ENCODE results near the gene CFAP77.

CFAP77 gene

GRCh38 chr9:132591244-132591643 is 181.2 kb downstream of the CFAP77 start:
- DNase-seq (ENCODE audit: low spot score): no peak

DNA sequence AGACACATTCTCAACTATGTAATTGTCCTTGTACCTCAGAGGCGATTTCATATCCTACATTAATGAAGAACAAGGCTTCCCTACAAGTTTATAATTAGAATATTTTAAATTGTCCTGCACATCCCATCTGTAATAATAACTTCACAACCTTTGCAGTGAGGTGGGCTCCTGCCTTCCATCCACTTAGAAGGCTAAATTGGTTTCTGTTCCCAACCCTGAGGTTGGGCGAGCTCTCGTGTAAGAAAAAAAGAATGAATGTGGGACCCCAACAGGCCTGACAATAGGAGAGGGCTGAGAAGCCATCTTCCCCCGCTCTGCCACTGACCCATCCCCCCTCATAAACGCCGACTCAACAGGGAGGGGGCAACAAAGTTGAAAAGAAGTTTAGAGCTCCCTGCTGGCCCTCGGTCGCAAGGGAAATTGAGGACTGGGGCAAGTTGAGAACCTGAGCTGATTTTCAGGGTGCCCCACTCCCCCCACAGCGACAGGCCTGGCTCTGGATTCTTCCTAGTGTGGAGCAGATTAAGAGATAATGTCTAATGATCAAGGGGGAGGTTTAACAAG is 181.8 kb downstream of the CFAP77 start:
- CTCF ChIA-PET: interaction anchor here (0.6 kb wide), 1 partner anchor 8 kb away, joined by 3 read pairs; no protein-coding TSS in a partner anchor
- DNase-seq (ENCODE audit: low spot score): no peak
- H3K27ac ChIP-seq: no peak overlapping the region
- TF ChIP-seq CTCF (conservative IDR thresholded peaks at IDR 0.05; ENCODE audit: low read depth): no peak
- POLR2A ChIA-PET (ENCODE audit: low non-redundant PET): no interaction called here

More at GRCh38 chr9:132591244-132591643, 181.2 kb downstream of the CFAP77 start:
- ChIA-PET CTCF (no interaction called here), POLR2A (ENCODE audit: low non-redundant PET) (no interaction called here)
- H3K27ac ChIP-seq: no peak overlapping the region
- TF ChIP-seq CTCF (conservative IDR thresholded peaks at IDR 0.05; ENCODE audit: low read depth): no peak

DNA sequence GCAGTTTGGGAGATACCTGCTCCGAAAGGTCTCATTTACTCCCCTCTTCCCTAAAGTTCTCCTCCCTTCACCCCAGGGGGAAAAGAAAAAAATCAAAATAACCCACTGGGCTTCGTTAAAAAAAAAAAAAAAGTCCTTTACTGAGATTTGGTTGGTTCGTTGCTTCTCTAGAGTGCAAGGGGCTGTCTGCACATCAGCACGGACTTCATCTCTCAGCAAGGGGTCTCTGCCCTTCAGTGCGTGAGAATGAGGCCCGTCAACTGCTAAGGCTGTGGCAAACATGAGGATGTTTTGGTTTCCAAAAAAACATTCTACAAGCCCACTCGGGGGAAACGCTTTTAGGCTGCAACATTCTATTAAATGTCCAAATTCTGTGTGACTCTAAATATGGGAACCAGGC is 182.4 kb downstream of the CFAP77 start:
- TF ChIP-seq CTCF (conservative IDR thresholded peaks at IDR 0.05; ENCODE audit: low read depth): no peak
- POLR2A ChIA-PET (ENCODE audit: low non-redundant PET): no interaction called here
- H3K27ac ChIP-seq: no peak overlapping the region
- CTCF ChIA-PET: interaction anchor here (0.6 kb wide), 1 partner anchor 7 kb away, joined by 3 read pairs; no protein-coding TSS in a partner anchor
- DNase-seq (ENCODE audit: low spot score): no peak

DNA sequence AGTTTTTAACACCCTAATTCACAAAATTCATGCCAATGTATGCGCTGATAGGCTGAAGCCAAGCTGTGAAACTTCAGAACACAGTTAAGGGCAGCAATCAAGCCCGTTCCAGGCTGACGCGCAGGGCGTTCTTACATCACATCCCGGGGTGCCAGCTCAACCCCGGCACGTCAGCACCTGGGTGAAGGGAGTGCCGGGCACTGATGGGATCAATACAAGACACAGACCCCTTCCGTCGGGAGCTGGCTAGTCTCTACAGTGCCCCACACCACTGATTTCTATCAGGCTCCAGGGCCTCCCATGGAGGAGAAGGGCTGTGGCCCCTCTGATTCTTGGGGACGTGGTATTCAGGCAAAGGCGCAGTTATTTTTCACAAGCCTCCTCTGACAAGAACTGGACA is 184.4 kb downstream of the CFAP77 start:
- ChIA-PET CTCF (interaction anchor here (0.6 kb wide), 1 partner anchor 333 kb away, joined by 4 read pairs; no protein-coding TSS in a partner anchor), POLR2A (ENCODE audit: low non-redundant PET) (no interaction called here)
- no peak for TF ChIP-seq CTCF (conservative IDR thresholded peaks at IDR 0.05; ENCODE audit: low read depth)
- no peak for DNase-seq (ENCODE audit: low spot score)
- H3K27ac ChIP-seq: no peak overlapping the region

GRCh38 chr9:132595319-132595718 is 185.3 kb downstream of the CFAP77 start:
- POLR2A ChIA-PET (ENCODE audit: low non-redundant PET): no interaction called here
- no peak overlapping the region for H3K27ac ChIP-seq
- DNase-seq (ENCODE audit: low spot score): no peak
- CTCF ChIA-PET: interaction anchor here (0.6 kb wide), 1 partner anchor 341 kb away, joined by 4 read pairs; no protein-coding TSS in a partner anchor
- TF ChIP-seq CTCF (conservative IDR thresholded peaks at IDR 0.05; ENCODE audit: low read depth): no peak

GRCh38 chr9:132596200-132596599 is 186.2 kb downstream of the CFAP77 start:
- POLR2A ChIA-PET (ENCODE audit: low non-redundant PET): no interaction called here
- H3K27ac ChIP-seq: no peak overlapping the region
- no peak for DNase-seq (ENCODE audit: low spot score)
- TF ChIP-seq CTCF (conservative IDR thresholded peaks at IDR 0.05; ENCODE audit: low read depth): no peak
- CTCF ChIA-PET: interaction anchor here (0.5 to 0.7 kb wide), 2 partner anchors 102 to 306 kb away, joined by 3 read pairs; no protein-coding TSS in a partner anchor

Measured in RWPE1 (cell line).